AG09309 (cell line): Measurements from ENCODE around the gene TLCD3A.

ENCODE experiments used
- DNase-seq: peaks from one replicate; pipeline ENCODE4 v3.0.0-alpha.2; 2010; ENCODE audit warnings: low read depth
- H3K4me3 ChIP-seq: 2 replicates; pipeline ENCODE4 v1.5.1; 2011; ENCODE audit warnings: mild to moderate bottlenecking, low read depth, low read length, moderate library complexity; ENCODE audit not compliant: control insufficient read depth
- TF ChIP-seq, protein P1 (sequence below): IDR thresholded peaks from 2 replicates; pipeline ENCODE4 v1.5.1; 2011; ENCODE audit warnings: mild to moderate bottlenecking, low read depth, low read length, inconsistent platforms; ENCODE audit not compliant: insufficient read depth, control insufficient read depth; ENCODE audit errors: missing control alignments

TLCD3A gene

DNA sequence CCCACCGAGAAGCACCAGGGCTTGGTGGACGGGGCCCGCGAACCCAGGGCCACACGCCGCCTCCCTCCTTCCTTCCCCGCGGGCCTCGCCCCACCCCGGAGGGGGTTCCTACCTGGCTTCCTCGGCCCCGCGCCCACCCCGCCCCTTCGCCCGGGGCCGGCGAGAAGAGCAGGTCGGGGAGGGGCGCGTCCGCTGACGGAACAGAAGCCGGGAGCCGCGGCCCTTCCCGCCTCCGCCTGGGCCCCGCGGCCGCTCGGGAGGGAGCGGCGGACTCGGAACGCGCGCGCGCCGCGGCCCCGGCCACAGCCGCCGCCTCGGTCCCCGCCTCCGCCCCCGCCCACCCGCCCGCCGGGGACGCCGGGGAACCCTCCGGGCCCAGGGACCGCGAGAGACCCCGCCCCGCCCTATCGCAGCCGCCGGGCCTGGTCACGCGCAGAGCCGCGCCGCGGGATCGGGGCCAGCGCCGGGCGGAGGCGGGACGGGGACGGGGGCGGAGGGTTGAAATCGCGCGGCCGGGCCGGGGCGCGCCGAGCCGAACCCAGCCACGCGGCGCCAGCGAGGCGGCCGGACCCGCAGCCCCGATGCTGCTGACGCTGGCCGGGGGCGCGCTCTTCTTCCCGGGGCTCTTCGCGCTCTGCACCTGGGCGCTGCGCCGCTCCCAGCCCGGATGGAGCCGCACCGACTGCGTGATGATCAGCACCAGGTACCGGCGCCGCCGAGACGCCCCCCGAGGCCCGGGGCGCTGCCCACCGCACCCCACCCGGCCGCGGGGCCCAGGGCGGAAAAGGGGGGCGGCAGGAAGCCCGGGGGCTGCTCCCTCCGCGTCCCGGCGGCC is at the start of gene TLCD3A:
Gene TLCD3A, plus strand, starts transcription at position 530 of the 835 bp plus-strand sequence. Its CDS starts 52 bp downstream, at position 582.
- TF ChIP-seq, protein P1, sequence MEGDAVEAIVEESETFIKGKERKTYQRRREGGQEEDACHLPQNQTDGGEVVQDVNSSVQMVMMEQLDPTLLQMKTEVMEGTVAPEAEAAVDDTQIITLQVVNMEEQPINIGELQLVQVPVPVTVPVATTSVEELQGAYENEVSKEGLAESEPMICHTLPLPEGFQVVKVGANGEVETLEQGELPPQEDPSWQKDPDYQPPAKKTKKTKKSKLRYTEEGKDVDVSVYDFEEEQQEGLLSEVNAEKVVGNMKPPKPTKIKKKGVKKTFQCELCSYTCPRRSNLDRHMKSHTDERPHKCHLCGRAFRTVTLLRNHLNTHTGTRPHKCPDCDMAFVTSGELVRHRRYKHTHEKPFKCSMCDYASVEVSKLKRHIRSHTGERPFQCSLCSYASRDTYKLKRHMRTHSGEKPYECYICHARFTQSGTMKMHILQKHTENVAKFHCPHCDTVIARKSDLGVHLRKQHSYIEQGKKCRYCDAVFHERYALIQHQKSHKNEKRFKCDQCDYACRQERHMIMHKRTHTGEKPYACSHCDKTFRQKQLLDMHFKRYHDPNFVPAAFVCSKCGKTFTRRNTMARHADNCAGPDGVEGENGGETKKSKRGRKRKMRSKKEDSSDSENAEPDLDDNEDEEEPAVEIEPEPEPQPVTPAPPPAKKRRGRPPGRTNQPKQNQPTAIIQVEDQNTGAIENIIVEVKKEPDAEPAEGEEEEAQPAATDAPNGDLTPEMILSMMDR: no peak
- DNase-seq: no peak
- peak within 1 kb of the TSS; percentile 87 for H3K4me3 ChIP-seq

DNA sequence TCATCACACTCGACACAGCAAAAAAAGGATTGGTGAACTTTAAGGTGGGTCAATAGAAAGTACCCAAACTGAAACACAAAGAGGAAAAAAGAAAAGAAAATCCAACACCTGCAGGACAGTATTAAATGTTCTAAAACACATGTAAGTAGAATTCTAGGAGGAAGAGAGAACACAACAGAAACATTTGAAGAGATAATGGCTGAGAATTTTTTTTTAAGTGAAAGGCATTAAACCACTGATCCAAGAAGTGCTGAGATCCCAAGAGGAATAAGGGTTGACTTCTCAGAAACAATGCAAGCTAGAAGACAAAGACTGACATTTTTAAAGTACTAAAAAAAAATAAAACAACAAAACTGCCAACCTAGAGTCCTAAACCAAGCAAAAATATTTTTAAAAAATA is 49.4 kb upstream of the TLCD3A start:
- TF ChIP-seq, protein P1: no peak
- no peak for DNase-seq
- no peak overlapping the region for H3K4me3 ChIP-seq

DNA sequence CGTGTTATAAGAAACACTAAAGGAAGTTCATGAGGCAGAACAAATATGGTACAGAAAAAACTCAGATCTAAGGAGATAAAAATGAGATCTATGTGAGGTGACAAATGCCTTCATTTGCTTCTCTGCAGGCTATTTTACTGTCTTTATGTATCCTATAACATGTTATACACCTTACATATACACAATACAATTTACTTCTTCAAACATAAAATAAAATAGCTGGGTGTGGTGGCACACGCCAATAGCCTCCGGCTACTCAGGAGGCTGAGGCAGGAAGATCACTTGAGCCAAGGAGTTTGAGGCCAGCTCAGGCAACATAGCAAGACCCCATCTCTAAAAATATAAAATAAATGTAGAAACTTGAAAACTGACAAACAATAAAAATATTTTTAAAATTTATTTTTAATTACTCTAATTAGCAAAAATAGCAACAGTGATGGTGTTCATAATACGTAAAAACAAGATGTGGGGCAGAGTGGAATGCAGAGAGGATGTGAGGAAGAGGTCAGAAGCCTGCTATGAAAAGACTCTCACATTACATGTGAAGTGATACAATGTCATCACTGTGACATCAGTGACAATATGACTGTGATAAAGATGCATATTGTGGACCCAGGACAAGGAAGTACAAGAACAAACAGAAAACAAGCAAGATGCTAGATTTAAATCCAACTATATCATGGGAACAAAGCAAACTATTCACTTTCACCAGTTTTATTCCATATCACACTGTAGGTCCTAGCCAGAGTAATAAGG is 48.7 kb upstream of the TLCD3A start:
- H3K4me3 ChIP-seq: no peak overlapping the region
- no peak for DNase-seq
- TF ChIP-seq, protein P1: no peak

DNA sequence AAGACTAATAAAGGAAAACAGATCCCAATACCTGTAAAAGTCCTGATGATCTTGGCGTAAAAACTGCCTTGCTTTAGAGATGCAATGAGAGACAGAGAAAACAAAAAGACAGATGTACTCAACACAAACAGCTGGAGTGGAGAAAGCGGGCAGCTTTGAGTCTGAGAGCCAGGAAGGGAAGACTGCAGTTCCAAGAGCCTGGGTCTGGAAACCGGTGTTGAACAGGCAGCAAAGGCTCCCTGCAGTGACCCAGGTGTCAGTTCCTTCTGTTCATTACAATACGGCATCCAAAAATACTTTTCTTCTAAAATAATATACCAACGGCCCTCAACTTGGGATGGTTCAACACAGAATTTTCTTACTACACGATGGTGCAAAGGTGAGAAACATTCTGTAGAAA is 47.4 kb upstream of the TLCD3A start:
- no peak for DNase-seq
- H3K4me3 ChIP-seq: no peak overlapping the region
- TF ChIP-seq, protein P1: no peak

DNA sequence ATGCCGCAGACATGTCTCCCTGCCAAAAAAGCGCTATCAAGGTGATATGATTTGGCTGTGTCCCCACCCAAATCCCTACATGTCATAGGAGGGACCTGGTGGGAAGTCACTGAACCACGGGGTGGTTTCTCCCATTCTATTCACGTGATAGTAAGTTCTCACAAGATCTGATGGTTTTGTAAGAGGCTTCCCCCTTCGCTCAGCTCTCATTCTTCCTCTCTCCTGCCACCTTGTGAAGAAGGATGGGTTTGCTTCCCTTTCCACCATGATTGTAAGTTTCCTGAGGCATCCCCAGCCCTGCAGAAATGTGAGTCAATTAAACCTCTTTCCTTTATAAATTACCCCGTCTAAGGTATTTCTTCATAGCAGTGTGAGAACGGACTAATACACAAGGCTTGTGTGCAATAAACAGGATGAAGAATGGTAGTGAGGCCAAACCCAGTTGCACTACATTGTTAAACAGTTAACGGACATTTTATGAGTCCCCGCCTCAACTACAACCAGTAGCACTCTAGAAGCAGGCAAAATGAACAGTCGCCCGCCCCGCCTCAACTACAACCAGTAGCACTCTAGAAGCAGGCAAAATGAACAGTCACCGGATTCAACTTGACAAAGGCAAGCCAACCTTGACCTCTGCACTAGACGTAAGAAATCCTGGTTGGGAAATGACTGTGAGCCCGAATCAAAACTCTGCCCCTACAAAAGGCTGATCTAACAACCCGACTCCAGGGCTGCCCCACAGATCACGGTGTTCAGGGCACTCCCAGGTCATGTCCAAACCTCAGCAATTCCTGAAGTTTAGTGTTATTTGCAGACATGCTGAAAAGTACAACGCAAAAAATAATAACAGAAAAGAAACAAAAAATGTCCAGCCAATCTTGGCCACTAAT is 44.1 kb upstream of the TLCD3A start:
- no peak for DNase-seq
- TF ChIP-seq, protein P1: peak; percentile 35
- H3K4me3 ChIP-seq: no peak overlapping the region
